ENCODE data around the gene NAA80. TPM values are rescaled to one million over a fixed set of nuclear protein-coding genes. Genes with fewer than 3 reads are reported as not detected.
A peak's percentile ranks its signal among the peaks of the same experiment; 100 is the strongest.
"Not testable (repeated sequence)": the region's sequence is repeated elsewhere in the genome, so short reads cannot be mapped to it uniquely, and the experiment has no call there.

NAA80 gene
- total and polyA plus RNA-seq, 8 donors, result 3.1 to 107 (median 17.0) TPM

GRCh38 chr3:50264964-50265485, 34.2 kb downstream of the NAA80 start:
- Histone ChIP-seq H3K27me3 (peaks cover 0 to 6% (median 0%) of the 10 kb centered on the region in 3 donors), H3K27ac (peak overlapping the region; percentile 88 to 98 (median 95)), H3K4me3 (no peak overlapping the region), H3K9me3 (no peaks in the 10 kb centered on the region), H3K36me3 (no peaks in the 10 kb centered on the region), H3K4me1 (peaks cover 64 to 90% (median 78%) of the 10 kb centered on the region in 4 donors)
- intact Hi-C loops (cut with DNase I; ENCODE audit: low total_unique reads), result no loop called here
- peak in 1 of 2 donors; percentile 76 for DNase-seq
- TF ChIP-seq POLR2A (IDR thresholded peaks at IDR 0.05) (no peak), POLR2AphosphoS5 (IDR thresholded peaks at IDR 0.05) (peak in 1 of 3 donors; percentile 7)
- WGBS, 5 donors, result 48 to 62% (median 53%) methylated on average over 6 to 7 of the region's 7 CpGs

GRCh38 chr3:50264383-50264963, 34.7 kb downstream of the NAA80 start:
- no peaks in the 10 kb centered on the region for H3K9me3 ChIP-seq
- 9 to 31% (median 15%) methylated on average over 5 to 7 of the region's 7 CpGs for WGBS, 5 donors
- peaks cover 65 to 89% (median 78%) of the 10 kb centered on the region in 4 donors for H3K4me1 ChIP-seq
- intact Hi-C loops (cut with DNase I; ENCODE audit: low total_unique reads), result no loop called here
- H3K27ac ChIP-seq, result peak overlapping the region; percentile 88 to 98 (median 95)
- peak; percentile 65 to 97 for DNase-seq
- no peaks in the 10 kb centered on the region for H3K36me3 ChIP-seq
- TF ChIP-seq POLR2AphosphoS5 (IDR thresholded peaks at IDR 0.05) (peak in 1 of 3 donors; percentile 59), POLR2A (IDR thresholded peaks at IDR 0.05) (no peak), EP300 (IDR thresholded peaks at IDR 0.05) (no peak)
- TF ChIP-seq, protein P1, sequence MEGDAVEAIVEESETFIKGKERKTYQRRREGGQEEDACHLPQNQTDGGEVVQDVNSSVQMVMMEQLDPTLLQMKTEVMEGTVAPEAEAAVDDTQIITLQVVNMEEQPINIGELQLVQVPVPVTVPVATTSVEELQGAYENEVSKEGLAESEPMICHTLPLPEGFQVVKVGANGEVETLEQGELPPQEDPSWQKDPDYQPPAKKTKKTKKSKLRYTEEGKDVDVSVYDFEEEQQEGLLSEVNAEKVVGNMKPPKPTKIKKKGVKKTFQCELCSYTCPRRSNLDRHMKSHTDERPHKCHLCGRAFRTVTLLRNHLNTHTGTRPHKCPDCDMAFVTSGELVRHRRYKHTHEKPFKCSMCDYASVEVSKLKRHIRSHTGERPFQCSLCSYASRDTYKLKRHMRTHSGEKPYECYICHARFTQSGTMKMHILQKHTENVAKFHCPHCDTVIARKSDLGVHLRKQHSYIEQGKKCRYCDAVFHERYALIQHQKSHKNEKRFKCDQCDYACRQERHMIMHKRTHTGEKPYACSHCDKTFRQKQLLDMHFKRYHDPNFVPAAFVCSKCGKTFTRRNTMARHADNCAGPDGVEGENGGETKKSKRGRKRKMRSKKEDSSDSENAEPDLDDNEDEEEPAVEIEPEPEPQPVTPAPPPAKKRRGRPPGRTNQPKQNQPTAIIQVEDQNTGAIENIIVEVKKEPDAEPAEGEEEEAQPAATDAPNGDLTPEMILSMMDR (IDR thresholded peaks at IDR 0.05), result no peak
- peaks cover 0 to 6% (median 0%) of the 10 kb centered on the region in 3 donors for H3K27me3 ChIP-seq
- H3K4me3 ChIP-seq, result no peak overlapping the region

GRCh38 chr3:50263478-50264382, 35.5 kb downstream of the NAA80 start:
- no peak for TF ChIP-seq POLR2A (IDR thresholded peaks at IDR 0.05)
- TF ChIP-seq EP300 (IDR thresholded peaks at IDR 0.05), result no peak
- TF ChIP-seq POLR2AphosphoS5 (IDR thresholded peaks at IDR 0.05), result no peak
- TF ChIP-seq, protein P1 (IDR thresholded peaks at IDR 0.05), result no peak
- no peaks in the 10 kb centered on the region for H3K9me3 ChIP-seq
- peaks cover 0 to 6% (median 0%) of the 10 kb centered on the region in 3 donors for H3K27me3 ChIP-seq
- peak overlapping the region; percentile 76 to 98 (median 95) for H3K27ac ChIP-seq
- no peak for DNase-seq
- intact Hi-C loops (cut with DNase I; ENCODE audit: low total_unique reads), result no loop called here
- no peak overlapping the region for H3K4me3 ChIP-seq
- WGBS, 5 donors, result 49 to 62% (median 56%) methylated on average over 6 of the region's 6 CpGs
- peaks cover 60 to 89% (median 75%) of the 10 kb centered on the region in 4 donors for H3K4me1 ChIP-seq
- peaks cover 0 to 4% (median 2%) of the 10 kb centered on the region in 4 donors for H3K36me3 ChIP-seq

- H3K9me3 ChIP-seq, result no peaks in the 10 kb centered on the region
- peak overlapping the region in 4 of 5 donors; percentile 17 to 98 (median 96) for H3K27ac ChIP-seq
- intact Hi-C loops (cut with DNase I; ENCODE audit: low total_unique reads), result no loop called here
- WGBS, 5 donors, result 83 to 90% (median 85%) methylated on average over 7 of the region's 7 CpGs
- no peak for DNase-seq
- no peak overlapping the region for H3K4me3 ChIP-seq
- peaks cover 0 to 6% (median 0%) of the 10 kb centered on the region in 3 donors for H3K27me3 ChIP-seq
- peaks cover 50 to 85% (median 66%) of the 10 kb centered on the region in 4 donors for H3K4me1 ChIP-seq
- peaks cover 7 to 14% (median 11%) of the 10 kb centered on the region in 4 donors for H3K36me3 ChIP-seq
- TF ChIP-seq POLR2AphosphoS5 (IDR thresholded peaks at IDR 0.05) (no peak), POLR2A (IDR thresholded peaks at IDR 0.05) (no peak), EP300 (IDR thresholded peaks at IDR 0.05) (no peak)
- TF ChIP-seq, protein P1 (IDR thresholded peaks at IDR 0.05), result no peak
These were observed 36.4 kb downstream of the NAA80 start for GRCh38 chr3:50262778-50263177.

GRCh38 chr3:50262200-50262599, 37.0 kb downstream of the NAA80 start:
- H3K27ac ChIP-seq, result peak overlapping the region in 4 of 5 donors; percentile 96 to 99 (median 97)
- H3K4me3 ChIP-seq; DNase-seq; H3K9me3 ChIP-seq; intact Hi-C loops (cut with DNase I; ENCODE audit: low total_unique reads); H3K27me3 ChIP-seq: not testable (repeated sequence)
- peaks cover 12 to 20% (median 17%) of the 10 kb centered on the region in 4 donors for H3K36me3 ChIP-seq
- H3K4me1 ChIP-seq, result peaks cover 46 to 83% (median 60%) of the 10 kb centered on the region in 4 donors
- WGBS, 5 donors, result 95 to 100% (median 97%) methylated on average over 4 of the region's 4 CpGs
